ENCODE data around the gene TMEM182. TPM values are rescaled to one million over a fixed set of nuclear protein-coding genes. Genes with fewer than 3 reads are reported as not detected.

Gene TMEM182
- total RNA-seq, 2 donors from 2014 or later = 2.5 to 3.1 TPM

GRCh38 chr2:102772659-102773058 is 10.8 kb downstream of the TMEM182 start:
- Histone ChIP-seq H3K9me3 (no peaks in the 10 kb centered on the region), H3K27ac (no peak overlapping the region), H3K4me1 (ENCODE audit: control insufficient read depth in 1 of 2, low read depth in 2 of 2) (no peaks in the 10 kb centered on the region), H3K4me3 (no peak overlapping the region), H3K36me3 (no peaks in the 10 kb centered on the region), H3K27me3 (replicated peaks; ENCODE audit: insufficient read depth) (no peaks in the 10 kb centered on the region)
- ATAC-seq (ENCODE audit: insufficient number of reproducible peaks, low FRiP score, low read depth) (no peak), DNase-seq (ENCODE audit: low spot score) (no peak)
- TF ChIP-seq CTCF (IDR thresholded peaks at IDR 0.05) = no peak

- Histone ChIP-seq H3K4me3 (no peak overlapping the region), H3K27me3 (replicated peaks; ENCODE audit: insufficient read depth) (no peaks in the 10 kb centered on the region), H3K36me3 (no peaks in the 10 kb centered on the region), H3K9me3 (no peaks in the 10 kb centered on the region), H3K4me1 (ENCODE audit: control insufficient read depth in 1 of 2, low read depth in 2 of 2) (no peaks in the 10 kb centered on the region), H3K27ac (no peak overlapping the region)
- no peak for TF ChIP-seq CTCF (IDR thresholded peaks at IDR 0.05)
- ATAC-seq (ENCODE audit: insufficient number of reproducible peaks, low FRiP score, low read depth) = no peak
- no peak for DNase-seq (ENCODE audit: low spot score)
Observed at GRCh38 chr2:102773149-102773705, 11.4 kb downstream of the TMEM182 start.

GRCh38 chr2:102778260-102778659 is 16.4 kb downstream of the TMEM182 start:
- no peak overlapping the region for H3K27ac ChIP-seq

GRCh38 chr2:102780467-102780866 is 18.6 kb downstream of the TMEM182 start:
- H3K27ac ChIP-seq = no peak overlapping the region
- no peaks in the 10 kb centered on the region for H3K27me3 ChIP-seq (replicated peaks; ENCODE audit: insufficient read depth)
- ATAC-seq (ENCODE audit: insufficient number of reproducible peaks, low FRiP score, low read depth) = no peak
- H3K4me1 ChIP-seq (ENCODE audit: control insufficient read depth in 1 of 2, low read depth in 2 of 2) = no peaks in the 10 kb centered on the region
- H3K36me3 ChIP-seq = no peaks in the 10 kb centered on the region
- DNase-seq (ENCODE audit: low spot score) = no peak
- no peak overlapping the region for H3K4me3 ChIP-seq
- H3K9me3 ChIP-seq = no peaks in the 10 kb centered on the region
- TF ChIP-seq CTCF (IDR thresholded peaks at IDR 0.05) = no peak

More at GRCh38 chr2:102778260-102778659, 16.4 kb downstream of the TMEM182 start:
- Histone ChIP-seq H3K4me3 (no peak overlapping the region), H3K4me1 (ENCODE audit: control insufficient read depth in 1 of 2, low read depth in 2 of 2) (no peaks in the 10 kb centered on the region), H3K27me3 (replicated peaks; ENCODE audit: insufficient read depth) (no peaks in the 10 kb centered on the region), H3K36me3 (no peaks in the 10 kb centered on the region), H3K9me3 (no peaks in the 10 kb centered on the region)
- no peak for ATAC-seq (ENCODE audit: insufficient number of reproducible peaks, low FRiP score, low read depth)
- no peak for TF ChIP-seq CTCF (IDR thresholded peaks at IDR 0.05)
- DNase-seq (ENCODE audit: low spot score) = no peak

GRCh38 chr2:102782187-102782586 is 20.4 kb downstream of the TMEM182 start:
- Histone ChIP-seq H3K9me3 (no peaks in the 10 kb centered on the region), H3K4me1 (ENCODE audit: control insufficient read depth in 1 of 2, low read depth in 2 of 2) (no peaks in the 10 kb centered on the region), H3K4me3 (no peak overlapping the region), H3K27me3 (replicated peaks; ENCODE audit: insufficient read depth) (no peaks in the 10 kb centered on the region), H3K27ac (no peak overlapping the region), H3K36me3 (no peaks in the 10 kb centered on the region)
- no peak for TF ChIP-seq CTCF (IDR thresholded peaks at IDR 0.05)
- DNase-seq (ENCODE audit: low spot score) (no peak), ATAC-seq (ENCODE audit: insufficient number of reproducible peaks, low FRiP score, low read depth) (no peak)

All from thoracic aorta (tissue), 2 donors.